Measurements from ENCODE around the gene HECTD4. TPM values are rescaled to one million over a fixed set of nuclear protein-coding genes. Genes with fewer than 3 reads are reported as not detected.
A peak's percentile ranks its signal among the peaks of the same experiment; 100 is the strongest.

The HECTD4 gene
- total and polyA plus RNA-seq, 4 donors: 4.3 to 80.1 (median 25.5) TPM

DNA sequence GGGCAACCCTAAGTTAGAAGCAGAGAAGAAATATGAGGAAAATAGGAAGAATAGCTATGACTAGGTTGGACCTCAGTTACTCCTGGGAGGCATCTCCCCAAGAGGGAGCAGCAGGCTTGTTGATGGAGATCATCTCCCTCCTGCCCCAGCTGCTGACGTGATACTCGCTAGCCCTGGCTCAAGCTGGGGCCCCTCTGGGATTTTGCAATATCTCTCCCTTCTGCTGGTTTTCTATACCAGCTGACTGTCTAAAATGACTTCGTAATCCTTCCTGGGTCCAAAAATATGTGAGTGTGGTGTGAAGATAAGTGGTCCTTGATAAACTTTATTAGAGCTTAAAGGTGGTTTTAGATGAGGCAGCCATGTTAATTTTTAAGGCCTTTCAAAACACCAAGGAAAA lies 4.5 kb upstream of the HECTD4 start:
- no peaks in the 10 kb centered on the region for H3K36me3 ChIP-seq (ENCODE audit: control insufficient read depth in 4 of 4, insufficient read depth in 3 of 4, low read depth in 1 of 4, low read length in 3 of 4)
- H3K9ac ChIP-seq (ENCODE audit: low read depth in 1 of 2, low read length in 2 of 2): no peak overlapping the region
- H3K4me1 ChIP-seq (ENCODE audit: control insufficient read depth in 4 of 4, insufficient read depth in 4 of 4, low read length in 3 of 4): peaks cover 0 to 4% (median 0%) of the 10 kb centered on the region in 4 donors
- H3K27ac ChIP-seq (ENCODE audit: low read depth in 1 of 2, low read length in 2 of 2): no peak overlapping the region
- peak; percentile 65 for DNase-seq (ENCODE audit: low spot score)
- no peak overlapping the region for H3K4me3 ChIP-seq (ENCODE audit: low read depth in 1 of 3, low read length in 3 of 3)
- no peak for TF ChIP-seq HNF4G (IDR thresholded peaks at IDR 0.05)
- no peak for TF ChIP-seq EGR1 (IDR thresholded peaks at IDR 0.05; ENCODE audit: low read depth in 2 of 2)
- no peak for TF ChIP-seq JUND (IDR thresholded peaks at IDR 0.05)
- TF ChIP-seq FOXA1 (IDR thresholded peaks at IDR 0.05): no peak
- TF ChIP-seq, protein P1, sequence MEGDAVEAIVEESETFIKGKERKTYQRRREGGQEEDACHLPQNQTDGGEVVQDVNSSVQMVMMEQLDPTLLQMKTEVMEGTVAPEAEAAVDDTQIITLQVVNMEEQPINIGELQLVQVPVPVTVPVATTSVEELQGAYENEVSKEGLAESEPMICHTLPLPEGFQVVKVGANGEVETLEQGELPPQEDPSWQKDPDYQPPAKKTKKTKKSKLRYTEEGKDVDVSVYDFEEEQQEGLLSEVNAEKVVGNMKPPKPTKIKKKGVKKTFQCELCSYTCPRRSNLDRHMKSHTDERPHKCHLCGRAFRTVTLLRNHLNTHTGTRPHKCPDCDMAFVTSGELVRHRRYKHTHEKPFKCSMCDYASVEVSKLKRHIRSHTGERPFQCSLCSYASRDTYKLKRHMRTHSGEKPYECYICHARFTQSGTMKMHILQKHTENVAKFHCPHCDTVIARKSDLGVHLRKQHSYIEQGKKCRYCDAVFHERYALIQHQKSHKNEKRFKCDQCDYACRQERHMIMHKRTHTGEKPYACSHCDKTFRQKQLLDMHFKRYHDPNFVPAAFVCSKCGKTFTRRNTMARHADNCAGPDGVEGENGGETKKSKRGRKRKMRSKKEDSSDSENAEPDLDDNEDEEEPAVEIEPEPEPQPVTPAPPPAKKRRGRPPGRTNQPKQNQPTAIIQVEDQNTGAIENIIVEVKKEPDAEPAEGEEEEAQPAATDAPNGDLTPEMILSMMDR (IDR thresholded peaks at IDR 0.05; ENCODE audit: low read depth, low read length, missing input control): no peak
- TF ChIP-seq, protein P2, sequence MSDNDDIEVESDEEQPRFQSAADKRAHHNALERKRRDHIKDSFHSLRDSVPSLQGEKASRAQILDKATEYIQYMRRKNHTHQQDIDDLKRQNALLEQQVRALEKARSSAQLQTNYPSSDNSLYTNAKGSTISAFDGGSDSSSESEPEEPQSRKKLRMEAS (IDR thresholded peaks at IDR 0.05): no peak
- TF ChIP-seq, protein P3, sequence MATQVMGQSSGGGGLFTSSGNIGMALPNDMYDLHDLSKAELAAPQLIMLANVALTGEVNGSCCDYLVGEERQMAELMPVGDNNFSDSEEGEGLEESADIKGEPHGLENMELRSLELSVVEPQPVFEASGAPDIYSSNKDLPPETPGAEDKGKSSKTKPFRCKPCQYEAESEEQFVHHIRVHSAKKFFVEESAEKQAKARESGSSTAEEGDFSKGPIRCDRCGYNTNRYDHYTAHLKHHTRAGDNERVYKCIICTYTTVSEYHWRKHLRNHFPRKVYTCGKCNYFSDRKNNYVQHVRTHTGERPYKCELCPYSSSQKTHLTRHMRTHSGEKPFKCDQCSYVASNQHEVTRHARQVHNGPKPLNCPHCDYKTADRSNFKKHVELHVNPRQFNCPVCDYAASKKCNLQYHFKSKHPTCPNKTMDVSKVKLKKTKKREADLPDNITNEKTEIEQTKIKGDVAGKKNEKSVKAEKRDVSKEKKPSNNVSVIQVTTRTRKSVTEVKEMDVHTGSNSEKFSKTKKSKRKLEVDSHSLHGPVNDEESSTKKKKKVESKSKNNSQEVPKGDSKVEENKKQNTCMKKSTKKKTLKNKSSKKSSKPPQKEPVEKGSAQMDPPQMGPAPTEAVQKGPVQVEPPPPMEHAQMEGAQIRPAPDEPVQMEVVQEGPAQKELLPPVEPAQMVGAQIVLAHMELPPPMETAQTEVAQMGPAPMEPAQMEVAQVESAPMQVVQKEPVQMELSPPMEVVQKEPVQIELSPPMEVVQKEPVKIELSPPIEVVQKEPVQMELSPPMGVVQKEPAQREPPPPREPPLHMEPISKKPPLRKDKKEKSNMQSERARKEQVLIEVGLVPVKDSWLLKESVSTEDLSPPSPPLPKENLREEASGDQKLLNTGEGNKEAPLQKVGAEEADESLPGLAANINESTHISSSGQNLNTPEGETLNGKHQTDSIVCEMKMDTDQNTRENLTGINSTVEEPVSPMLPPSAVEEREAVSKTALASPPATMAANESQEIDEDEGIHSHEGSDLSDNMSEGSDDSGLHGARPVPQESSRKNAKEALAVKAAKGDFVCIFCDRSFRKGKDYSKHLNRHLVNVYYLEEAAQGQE (IDR thresholded peaks at IDR 0.05): no peak
- no peak for TF ChIP-seq RXRA (IDR thresholded peaks at IDR 0.05)
- TF ChIP-seq, protein P4, sequence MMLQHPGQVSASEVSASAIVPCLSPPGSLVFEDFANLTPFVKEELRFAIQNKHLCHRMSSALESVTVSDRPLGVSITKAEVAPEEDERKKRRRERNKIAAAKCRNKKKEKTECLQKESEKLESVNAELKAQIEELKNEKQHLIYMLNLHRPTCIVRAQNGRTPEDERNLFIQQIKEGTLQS (IDR thresholded peaks at IDR 0.05): no peak
- TF ChIP-seq YY1 (IDR thresholded peaks at IDR 0.05): no peak
- TF ChIP-seq HNF4A (conservative IDR thresholded peaks at IDR 0.05): no peak
- no peak for TF ChIP-seq RAD21 (IDR thresholded peaks at IDR 0.05)
- 73% methylated on average over 3 of the region's 3 CpGs for WGBS
- no peaks in the 10 kb centered on the region for H3K27me3 ChIP-seq (ENCODE audit: control insufficient read depth in 4 of 4, insufficient read depth in 4 of 4, low read length in 3 of 4)
- no peaks in the 10 kb centered on the region for H3K9me3 ChIP-seq (ENCODE audit: control insufficient read depth in 4 of 4, low read length in 3 of 4)

DNA sequence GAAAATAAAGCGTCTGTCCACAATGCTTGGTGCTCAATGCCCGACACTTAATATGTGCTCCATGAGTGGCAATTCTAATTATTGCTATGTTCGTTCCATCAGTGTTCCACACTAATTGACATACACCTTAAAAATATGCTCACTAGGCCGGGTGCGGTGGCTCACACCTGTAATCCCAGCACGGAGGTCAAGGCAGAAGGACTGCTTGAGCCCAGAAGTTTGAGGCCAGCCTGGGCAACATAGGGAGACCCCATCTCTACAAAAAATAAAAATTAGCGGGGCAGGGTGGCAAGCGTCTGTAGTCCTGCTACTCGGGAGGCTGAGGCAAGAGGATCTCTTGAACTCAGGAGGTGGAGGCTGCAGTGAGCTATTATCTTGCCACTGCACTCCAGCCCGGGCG lies 635 bp upstream of the HECTD4 start:
- Histone ChIP-seq H3K27ac (ENCODE audit: low read depth in 1 of 2, low read length in 2 of 2) (no peak overlapping the region), H3K9me3 (ENCODE audit: control insufficient read depth in 4 of 4, low read length in 3 of 4) (no peaks in the 10 kb centered on the region), H3K4me1 (ENCODE audit: control insufficient read depth in 4 of 4, insufficient read depth in 4 of 4, low read length in 3 of 4) (peaks cover 7 to 11% (median 7%) of the 10 kb centered on the region in 4 donors), H3K36me3 (ENCODE audit: control insufficient read depth in 4 of 4, insufficient read depth in 3 of 4, low read depth in 1 of 4, low read length in 3 of 4) (no peaks in the 10 kb centered on the region), H3K27me3 (ENCODE audit: control insufficient read depth in 4 of 4, insufficient read depth in 4 of 4, low read length in 3 of 4) (no peaks in the 10 kb centered on the region), H3K4me3 (ENCODE audit: low read depth in 1 of 3, low read length in 3 of 3) (peak overlapping the region in 1 of 3 donors; percentile 73), H3K9ac (ENCODE audit: low read depth in 1 of 2, low read length in 2 of 2) (no peak overlapping the region)
- DNase-seq (ENCODE audit: low spot score): no peak
- WGBS: 93% methylated on average over 11 of the region's 11 CpGs
- TF ChIP-seq TAF1 (conservative IDR thresholded peaks at IDR 0.05): no peak
- TF ChIP-seq NR2F2 (IDR thresholded peaks at IDR 0.05): no peak
- no peak for TF ChIP-seq EGR1 (IDR thresholded peaks at IDR 0.05; ENCODE audit: low read depth in 2 of 2)
- TF ChIP-seq HNF4A (conservative IDR thresholded peaks at IDR 0.05): no peak
- no peak for TF ChIP-seq RXRA (IDR thresholded peaks at IDR 0.05)
- TF ChIP-seq, protein P4 (IDR thresholded peaks at IDR 0.05): no peak
- no peak for TF ChIP-seq FOXA2 (IDR thresholded peaks at IDR 0.05)
- TF ChIP-seq, protein P5, sequence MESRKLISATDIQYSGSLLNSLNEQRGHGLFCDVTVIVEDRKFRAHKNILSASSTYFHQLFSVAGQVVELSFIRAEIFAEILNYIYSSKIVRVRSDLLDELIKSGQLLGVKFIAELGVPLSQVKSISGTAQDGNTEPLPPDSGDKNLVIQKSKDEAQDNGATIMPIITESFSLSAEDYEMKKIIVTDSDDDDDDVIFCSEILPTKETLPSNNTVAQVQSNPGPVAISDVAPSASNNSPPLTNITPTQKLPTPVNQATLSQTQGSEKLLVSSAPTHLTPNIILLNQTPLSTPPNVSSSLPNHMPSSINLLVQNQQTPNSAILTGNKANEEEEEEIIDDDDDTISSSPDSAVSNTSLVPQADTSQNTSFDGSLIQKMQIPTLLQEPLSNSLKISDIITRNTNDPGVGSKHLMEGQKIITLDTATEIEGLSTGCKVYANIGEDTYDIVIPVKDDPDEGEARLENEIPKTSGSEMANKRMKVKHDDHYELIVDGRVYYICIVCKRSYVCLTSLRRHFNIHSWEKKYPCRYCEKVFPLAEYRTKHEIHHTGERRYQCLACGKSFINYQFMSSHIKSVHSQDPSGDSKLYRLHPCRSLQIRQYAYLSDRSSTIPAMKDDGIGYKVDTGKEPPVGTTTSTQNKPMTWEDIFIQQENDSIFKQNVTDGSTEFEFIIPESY (IDR thresholded peaks at IDR 0.05): no peak
- no peak for TF ChIP-seq RAD21 (IDR thresholded peaks at IDR 0.05)
- no peak for TF ChIP-seq YY1 (IDR thresholded peaks at IDR 0.05)
- TF ChIP-seq SP1 (IDR thresholded peaks at IDR 0.05): no peak
- TF ChIP-seq, protein P3 (IDR thresholded peaks at IDR 0.05): no peak
- TF ChIP-seq GABPA (IDR thresholded peaks at IDR 0.05 in 1 of 2, conservative IDR thresholded peaks at IDR 0.05 in 1 of 2): no peak
- TF ChIP-seq, protein P2 (IDR thresholded peaks at IDR 0.05): no peak
- no peak for TF ChIP-seq JUND (IDR thresholded peaks at IDR 0.05)
- no peak for TF ChIP-seq FOXA1 (IDR thresholded peaks at IDR 0.05)
- no peak for TF ChIP-seq HNF4G (IDR thresholded peaks at IDR 0.05)

Measured in liver (tissue), 9 donors.